Mesenchymal stem cell (in vitro differentiated cells and primary cell): ENCODE measurements around the gene EIF2D.
"Not testable (repeated sequence)": the region's sequence is repeated elsewhere in the genome, so short reads cannot be mapped to it uniquely, and the experiment has no call there.

Source experiments
- DNase-seq: peaks from one replicate; pipeline ENCODE4 v3.0.0-alpha.2; 2013
- H2AFZ ChIP-seq: one replicate; pipeline ENCODE4 v1.6.1; 2013; ENCODE audit warnings: low read depth, mild to moderate bottlenecking, control low read depth, inconsistent platforms, low read length, moderate library complexity
- H2AK5ac ChIP-seq: 2 replicates; pipeline ENCODE4 v1.6.1; 2013; ENCODE audit warnings: low read length, moderate library complexity, mild to moderate bottlenecking, inconsistent platforms; ENCODE audit not compliant: severe bottlenecking
- H2BK120ac ChIP-seq: one replicate; pipeline ENCODE4 v1.6.1; 2013; ENCODE audit warnings: low read depth, mild to moderate bottlenecking, inconsistent platforms, low read length, moderate library complexity
- H2BK12ac ChIP-seq, 2 experiments: one replicate each; pipeline ENCODE4 v1.6.1; 2013; ENCODE audit warnings: inconsistent platforms in 2 of 2, low read length in 2 of 2, mild to moderate bottlenecking in 2 of 2, moderate library complexity in 2 of 2, control low read depth in 1 of 2
- H2BK15ac ChIP-seq: one replicate; pipeline ENCODE4 v1.6.1; 2013; ENCODE audit warnings: mild to moderate bottlenecking, low read depth, inconsistent platforms; ENCODE audit not compliant: poor library complexity, severe bottlenecking
- H2BK5ac ChIP-seq: 2 replicates; pipeline ENCODE4 v1.6.1; 2013; ENCODE audit warnings: low read depth, mild to moderate bottlenecking, low read length, control low read depth, inconsistent platforms; ENCODE audit not compliant: poor library complexity, severe bottlenecking
- H3K14ac ChIP-seq, 2 experiments: one replicate each; pipeline ENCODE4 v1.6.1; 2013; ENCODE audit warnings: inconsistent platforms in 2 of 2, low read length in 2 of 2, control low read depth in 1 of 2, mild to moderate bottlenecking in 1 of 2, moderate library complexity in 1 of 2
- H3K18ac ChIP-seq, 2 experiments: one replicate each; pipeline ENCODE4 v1.6.1; 2013; ENCODE audit warnings: inconsistent platforms in 2 of 2, low read length in 2 of 2, control low read depth in 1 of 2, low read depth in 1 of 2, mild to moderate bottlenecking in 1 of 2
- H3K23ac ChIP-seq, 2 experiments: one replicate each; pipeline ENCODE4 v1.6.1; 2013; ENCODE audit warnings: inconsistent platforms in 2 of 2, low read length in 2 of 2, mild to moderate bottlenecking in 2 of 2, moderate library complexity in 2 of 2, control low read depth in 1 of 2
- H3K27ac ChIP-seq: 2 replicates; pipeline ENCODE4 v1.5.1; 2013; ENCODE audit warnings: mild to moderate bottlenecking, moderate library complexity, low read length, control low read depth, inconsistent platforms; ENCODE audit not compliant: poor library complexity, severe bottlenecking
- H3K27me3 ChIP-seq, 2 experiments: 2 replicates each; pipeline versions ENCODE4 v1.6.1 to v1.7.0; 2013; ENCODE audit warnings: low read length in 2 of 2, mild to moderate bottlenecking in 2 of 2, moderate library complexity in 2 of 2, control low read depth in 1 of 2, inconsistent platforms in 1 of 2; ENCODE audit not compliant: control insufficient read depth in 1 of 2, insufficient read depth in 1 of 2
- H3K36me3 ChIP-seq, 2 experiments: 2 replicates each; pipeline versions ENCODE4 v1.6.1 to v1.7.0; 2013; ENCODE audit warnings: low read length in 2 of 2, control low read depth in 1 of 2, inconsistent platforms in 1 of 2, low read depth in 1 of 2, mild to moderate bottlenecking in 1 of 2; ENCODE audit not compliant: insufficient read depth in 2 of 2, control insufficient read depth in 1 of 2
- H3K4ac ChIP-seq, 2 experiments: one replicate each; pipeline ENCODE4 v1.6.1; 2013; ENCODE audit warnings: inconsistent platforms in 2 of 2, low read length in 2 of 2, mild to moderate bottlenecking in 2 of 2, moderate library complexity in 2 of 2, control low read depth in 1 of 2, low read depth in 1 of 2
- H3K4me1 ChIP-seq: 2 replicates; pipeline ENCODE4 v1.6.1; 2013; ENCODE audit warnings: low read depth, low read length, control low read depth; ENCODE audit not compliant: control insufficient read depth, insufficient read depth
- H3K4me2 ChIP-seq: 2 replicates; pipeline ENCODE4 v1.6.1; 2013; ENCODE audit warnings: low read length, mild to moderate bottlenecking, inconsistent platforms; ENCODE audit not compliant: poor library complexity, severe bottlenecking
- H3K4me3 ChIP-seq, 2 experiments: 2 replicates each; pipeline versions ENCODE4 v1.5.1 to v1.7.0; 2013; ENCODE audit warnings: low read length in 2 of 2, mild to moderate bottlenecking in 2 of 2, control low read depth in 1 of 2, low read depth in 1 of 2; ENCODE audit not compliant: insufficient read depth in 1 of 2
- H3K79me1 ChIP-seq: replicated peaks from 2 replicates; pipeline ENCODE4 v1.6.1; 2013; ENCODE audit warnings: mild to moderate bottlenecking, control low read depth, low read length, inconsistent platforms; ENCODE audit not compliant: poor library complexity, severe bottlenecking
- H3K9ac ChIP-seq: 2 replicates; pipeline ENCODE4 v1.7.0; 2013; ENCODE audit warnings: mild to moderate bottlenecking, low read length, moderate library complexity
- H3K9me3 ChIP-seq: 2 replicates; pipeline ENCODE4 v1.7.0; 2013; ENCODE audit warnings: mild to moderate bottlenecking, low read length; ENCODE audit not compliant: control insufficient read depth
- H4K8ac ChIP-seq: one replicate; pipeline ENCODE4 v1.6.1; 2013; ENCODE audit warnings: inconsistent platforms, mild to moderate bottlenecking, low read length, moderate library complexity
- H4K91ac ChIP-seq: one replicate; pipeline ENCODE4 v1.6.1; 2013; ENCODE audit warnings: mild to moderate bottlenecking, low read length, inconsistent platforms
- WGBS: methylation state at CpG from one replicate; pipeline ENCODE4 v1.1.7; 2013; ENCODE audit warnings: mixed read lengths; 5-methylcytosine and 5-hydroxymethylcytosine counted together

EIF2D gene

GRCh38 chr1:206643118-206643698, 30.9 kb upstream of the EIF2D start:
- Histone ChIP-seq H3K18ac (no peak overlapping the region), H4K8ac (no peak overlapping the region), H2AFZ (no peak overlapping the region), H3K27ac (no peak overlapping the region), H3K4me2 (no peak overlapping the region), H3K9me3 (no peaks in the 10 kb centered on the region), H3K27me3 (no peaks in the 10 kb centered on the region), H3K9ac (no peak overlapping the region), H3K79me1 (peaks cover 5% of the 10 kb centered on the region), H3K4me1 (no peaks in the 10 kb centered on the region), H3K36me3 (peaks cover 9 to 66% of the 10 kb centered on the region in 2 experiments), H2BK12ac (no peak overlapping the region), H3K4me3 (no peak overlapping the region), H2BK15ac (peak overlapping the region; percentile 67), H2AK5ac (no peak overlapping the region), H3K4ac (no peak overlapping the region), H4K91ac (no peak overlapping the region), H3K23ac (no peak overlapping the region), H3K14ac (no peak overlapping the region), H2BK120ac (no peak overlapping the region), H2BK5ac (no peak overlapping the region)
- no peak for DNase-seq
- WGBS: 92% methylated on average over 3 of the region's 3 CpGs

DNA sequence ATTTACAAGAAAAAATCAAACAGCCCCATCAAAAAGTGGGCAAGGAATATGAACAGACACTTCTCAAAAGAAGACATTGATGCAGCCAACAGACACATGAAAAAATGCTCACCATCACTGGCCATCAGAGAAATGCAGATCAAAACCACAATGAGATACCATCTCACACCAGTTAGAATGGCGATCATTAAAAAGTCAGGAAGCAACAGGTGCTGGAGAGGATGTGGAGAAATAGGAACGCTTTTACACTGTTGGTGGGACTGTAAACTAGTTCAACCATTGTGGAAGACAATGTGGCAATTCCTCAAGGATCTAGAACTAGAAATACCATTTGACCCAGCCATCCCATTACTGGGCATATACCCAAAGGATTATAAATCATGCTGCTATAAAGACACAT, 29.8 kb upstream of the EIF2D start:
- not testable (repeated sequence) for H2BK5ac ChIP-seq, H3K14ac ChIP-seq, H3K27me3 ChIP-seq, H2AK5ac ChIP-seq, H3K4me2 ChIP-seq, H3K79me1 ChIP-seq, H3K9me3 ChIP-seq, H2AFZ ChIP-seq, H3K27ac ChIP-seq, H2BK120ac ChIP-seq, H3K4me3 ChIP-seq, H4K8ac ChIP-seq, H3K4me1 ChIP-seq, H3K23ac ChIP-seq, H3K4ac ChIP-seq, H3K18ac ChIP-seq, H2BK12ac ChIP-seq, H3K9ac ChIP-seq, DNase-seq, H2BK15ac ChIP-seq, H4K91ac ChIP-seq
- H3K36me3 ChIP-seq: peaks cover 3 to 55% of the 10 kb centered on the region in 2 experiments
- no CpG with 5 or more reads among the region's 2 CpGs for WGBS

DNA sequence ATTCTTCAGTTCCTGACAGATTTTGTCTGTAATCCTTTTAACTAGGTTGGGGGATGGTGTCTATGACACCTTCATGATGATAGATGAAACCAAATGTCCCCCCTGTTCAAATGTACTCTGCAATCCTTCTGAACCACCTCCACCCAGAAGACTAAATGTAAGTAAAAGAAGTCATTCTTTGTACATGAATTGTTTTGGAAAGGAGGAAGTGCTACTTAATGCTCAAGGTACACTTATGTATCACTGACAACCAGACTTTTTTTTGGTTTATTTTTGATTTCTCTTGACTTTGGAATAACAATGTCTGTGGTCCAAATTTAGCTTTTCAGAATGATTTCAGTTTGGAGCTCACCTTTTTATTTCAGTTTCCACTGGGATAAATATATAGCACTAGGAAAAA, 25.3 kb upstream of the EIF2D start:
- Histone ChIP-seq H3K18ac (no peak overlapping the region), H4K91ac (no peak overlapping the region), H3K4ac (no peak overlapping the region), H3K79me1 (peaks cover 9% of the 10 kb centered on the region), H2BK12ac (no peak overlapping the region), H4K8ac (no peak overlapping the region), H3K4me1 (peaks cover 6% of the 10 kb centered on the region), H3K9ac (peak overlapping the region; percentile 98), H2AFZ (no peak overlapping the region), H3K27me3 (no peaks in the 10 kb centered on the region), H2BK15ac (no peak overlapping the region), H2BK120ac (no peak overlapping the region), H3K36me3 (peaks cover 3 to 30% of the 10 kb centered on the region in 2 experiments), H2BK5ac (no peak overlapping the region), H3K9me3 (no peaks in the 10 kb centered on the region), H3K4me3 (peak overlapping the region in 1 of 2 experiments; percentile 95), H3K14ac (no peak overlapping the region), H3K23ac (no peak overlapping the region), H3K27ac (no peak overlapping the region), H3K4me2 (no peak overlapping the region), H2AK5ac (no peak overlapping the region)
- no peak for DNase-seq

DNA sequence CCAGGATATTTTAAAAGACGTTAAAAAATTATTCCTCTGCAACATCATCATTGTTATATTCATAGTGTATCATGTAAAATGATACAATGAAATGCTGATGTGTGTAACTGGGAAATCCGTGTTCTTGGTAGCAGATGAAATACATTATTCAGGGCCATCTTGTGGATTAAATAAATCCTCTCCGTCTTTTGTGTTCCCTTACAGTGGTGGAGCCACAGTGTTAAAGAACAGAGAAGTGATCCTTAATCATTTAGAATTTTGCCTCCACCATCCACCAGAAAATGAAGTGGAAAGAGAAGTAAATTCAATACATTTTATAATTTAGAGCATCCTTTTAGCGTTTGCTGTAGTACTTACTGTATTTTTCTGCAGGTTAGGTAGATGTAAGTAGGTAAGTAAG, 24.4 kb upstream of the EIF2D start:
- WGBS: 52% methylated on average over 3 of the region's 4 CpGs
- Histone ChIP-seq H3K4me2 (no peak overlapping the region), H3K18ac (no peak overlapping the region), H3K14ac (no peak overlapping the region), H4K8ac (no peak overlapping the region), H3K23ac (no peak overlapping the region), H3K9ac (peak overlapping the region; percentile 98), H3K79me1 (peaks cover 9% of the 10 kb centered on the region), H3K4ac (no peak overlapping the region), H3K9me3 (no peaks in the 10 kb centered on the region), H2BK15ac (no peak overlapping the region), H2AK5ac (no peak overlapping the region), H3K36me3 (peaks cover 3 to 27% of the 10 kb centered on the region in 2 experiments), H2AFZ (no peak overlapping the region), H2BK12ac (no peak overlapping the region), H3K4me3 (peak overlapping the region in 1 of 2 experiments; percentile 95), H2BK120ac (no peak overlapping the region), H3K4me1 (peaks cover 6% of the 10 kb centered on the region), H3K27me3 (no peaks in the 10 kb centered on the region), H3K27ac (no peak overlapping the region), H4K91ac (no peak overlapping the region), H2BK5ac (no peak overlapping the region)
- no peak for DNase-seq
